ENCODE measurements around the gene GALNTL6. TPM values are rescaled to one million over a fixed set of nuclear protein-coding genes. Genes with fewer than 3 reads are reported as not detected.

The GALNTL6 gene
- total RNA-seq, 1 experiment from 2014 or later, result not detected

DNA sequence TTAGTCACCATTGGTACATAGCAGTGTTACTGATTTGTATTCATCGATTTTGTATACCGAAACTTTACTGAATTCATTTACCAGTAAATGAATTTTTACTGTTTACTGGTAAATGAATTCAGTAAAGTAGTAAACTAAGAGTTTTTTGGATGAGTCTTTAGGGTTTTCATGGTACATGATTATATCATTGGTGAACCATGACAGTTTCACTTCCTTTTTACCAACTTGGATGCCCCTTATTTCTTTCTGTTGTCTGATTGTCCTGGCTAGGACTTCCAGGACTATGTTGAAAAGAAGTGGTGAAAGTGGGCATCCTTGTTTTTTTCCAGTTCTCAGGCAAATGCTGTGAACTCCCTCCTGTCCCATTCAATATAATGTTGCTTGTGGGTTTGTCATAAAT, 494.9 kb downstream of the GALNTL6 start:
- Histone ChIP-seq H3K4me3 (replicated peaks in 1 of 2; ENCODE audit: low read depth in 1 of 2, low read length in 2 of 2) (no peak overlapping the region), H3K4me2 (ENCODE audit: low read length) (no peak overlapping the region), H3K27ac (ENCODE audit: low read depth, low read length) (no peak overlapping the region), H3K9me2 (ENCODE audit: insufficient read depth) (no peaks in the 10 kb centered on the region), H3K9ac (ENCODE audit: low read length) (no peak overlapping the region), H4K20me1 (ENCODE audit: insufficient read depth) (no peaks in the 10 kb centered on the region), H3K4me1 (ENCODE audit: control insufficient read depth in 1 of 2, insufficient read depth in 2 of 2, low read length in 2 of 2) (no peaks in the 10 kb centered on the region), H2AFZ (ENCODE audit: low read depth, low read length, poor library complexity, severe bottlenecking) (no peak overlapping the region), H3K9me3 (ENCODE audit: control insufficient read depth in 1 of 2, insufficient read depth in 1 of 2, low read depth in 1 of 2, low read length in 2 of 2) (no peaks in the 10 kb centered on the region), H3K27me3 (ENCODE audit: insufficient read depth, low read length) (no peaks in the 10 kb centered on the region), H3K36me3 (ENCODE audit: control insufficient read depth in 1 of 2, insufficient read depth in 2 of 2, low read length in 2 of 2) (no peaks in the 10 kb centered on the region), H3K79me2 (ENCODE audit: insufficient read depth, low read length) (no peaks in the 10 kb centered on the region)
- BruUV-seq (replicated peaks), result no TSS peak
- CTCF ChIA-PET, result no interaction called here
- intact Hi-C loops (cut with micrococcal nuclease), result no loop called here
- DNase-seq (ENCODE audit: low read depth, low spot score) (no peak), ATAC-seq (no peak)
- RAD21 ChIA-PET (ENCODE audit: low non-redundant PET in 1 of 2, low total read pairs in 2 of 2, uncharacterized antibody in 2 of 2, unreplicated experiment in 2 of 2), result interaction anchor here in 1 of 2 experiments (0.7 kb wide), 1 partner anchor 830 kb away, joined by 3 read pairs; no protein-coding TSS in a partner anchor
- POLR2A ChIA-PET, result interaction anchor here (0.6 kb wide), 1 partner anchor 1017 kb away, joined by 3 read pairs; no protein-coding TSS in a partner anchor
- TF ChIP-seq SP1 (IDR thresholded peaks at IDR 0.05; ENCODE audit: low read depth) (no peak), POLR2AphosphoS5 (IDR thresholded peaks at IDR 0.05; ENCODE audit: low read depth, low read length) (no peak), ELF1 (IDR thresholded peaks at IDR 0.05; ENCODE audit: borderline replicate concordance, low read depth) (no peak), ZNF274 (IDR thresholded peaks at IDR 0.05; ENCODE audit: low read depth, low read length) (no peak), EZH2phosphoT487 (IDR thresholded peaks at IDR 0.05; ENCODE audit: borderline replicate concordance) (no peak), SRF (IDR thresholded peaks at IDR 0.05; ENCODE audit: low read depth) (no peak), CTCF (IDR thresholded peaks at IDR 0.05 in 2 of 3, conservative IDR thresholded peaks at IDR 0.05 in 1 of 3; ENCODE audit: borderline replicate concordance in 1 of 3, insufficient read depth in 1 of 3, low read depth in 2 of 3, low read length in 2 of 3) (no peak), EZH2 (IDR thresholded peaks at IDR 0.05) (no peak), POLR2A (IDR thresholded peaks at IDR 0.05; ENCODE audit: borderline replicate concordance, extremely low read depth, insufficient read depth, insufficient read length) (no peak), RAD21 (IDR thresholded peaks at IDR 0.05; ENCODE audit: low read depth) (no peak)
- TF ChIP-seq, protein P1, sequence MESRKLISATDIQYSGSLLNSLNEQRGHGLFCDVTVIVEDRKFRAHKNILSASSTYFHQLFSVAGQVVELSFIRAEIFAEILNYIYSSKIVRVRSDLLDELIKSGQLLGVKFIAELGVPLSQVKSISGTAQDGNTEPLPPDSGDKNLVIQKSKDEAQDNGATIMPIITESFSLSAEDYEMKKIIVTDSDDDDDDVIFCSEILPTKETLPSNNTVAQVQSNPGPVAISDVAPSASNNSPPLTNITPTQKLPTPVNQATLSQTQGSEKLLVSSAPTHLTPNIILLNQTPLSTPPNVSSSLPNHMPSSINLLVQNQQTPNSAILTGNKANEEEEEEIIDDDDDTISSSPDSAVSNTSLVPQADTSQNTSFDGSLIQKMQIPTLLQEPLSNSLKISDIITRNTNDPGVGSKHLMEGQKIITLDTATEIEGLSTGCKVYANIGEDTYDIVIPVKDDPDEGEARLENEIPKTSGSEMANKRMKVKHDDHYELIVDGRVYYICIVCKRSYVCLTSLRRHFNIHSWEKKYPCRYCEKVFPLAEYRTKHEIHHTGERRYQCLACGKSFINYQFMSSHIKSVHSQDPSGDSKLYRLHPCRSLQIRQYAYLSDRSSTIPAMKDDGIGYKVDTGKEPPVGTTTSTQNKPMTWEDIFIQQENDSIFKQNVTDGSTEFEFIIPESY (IDR thresholded peaks at IDR 0.05; ENCODE audit: extremely low read depth, insufficient replicate concordance, low read length), result no peak
